Memory B cell (primary cell): ENCODE measurements around the gene RIMKLB.
"Not testable (repeated sequence)": the region's sequence is repeated elsewhere in the genome, so short reads cannot be mapped to it uniquely, and the experiment has no call there.

Experiments
- ATAC-seq: fragments of 150-1000 bp; cut with Tn5 transposase; 2 replicates; pipeline ENCODE4 v1.10.0; 2021; ENCODE audit warnings: low read depth, mild to moderate bottlenecking, moderate library complexity
- DNase-seq, 2 donors: peaks; one replicate each; pipeline ENCODE4 v3.0.0; 2022; ENCODE audit warnings: low spot score in 2 of 2
- H3K27ac Mint-ChIP-seq: one replicate; pipeline ENCODE4 v1.8.0; 2022; ENCODE audit warnings: mild to moderate bottlenecking, moderate library complexity, mixed read lengths
- H3K27me3 Mint-ChIP-seq: one replicate; pipeline ENCODE4 v1.8.0; 2022; ENCODE audit warnings: mixed read lengths
- H3K36me3 Mint-ChIP-seq: one replicate; pipeline ENCODE4 v1.8.0; 2022; ENCODE audit warnings: mild to moderate bottlenecking, mixed read lengths
- H3K4me1 Mint-ChIP-seq: one replicate; pipeline ENCODE4 v1.8.0; 2022; ENCODE audit warnings: mixed read lengths
- H3K4me3 Mint-ChIP-seq: one replicate; pipeline ENCODE4 v1.8.0; 2022; ENCODE audit warnings: mild to moderate bottlenecking, moderate library complexity, mixed read lengths
- H3K9me3 Mint-ChIP-seq: one replicate; pipeline ENCODE4 v1.8.0; 2022; ENCODE audit warnings: mixed read lengths

RIMKLB gene

DNA sequence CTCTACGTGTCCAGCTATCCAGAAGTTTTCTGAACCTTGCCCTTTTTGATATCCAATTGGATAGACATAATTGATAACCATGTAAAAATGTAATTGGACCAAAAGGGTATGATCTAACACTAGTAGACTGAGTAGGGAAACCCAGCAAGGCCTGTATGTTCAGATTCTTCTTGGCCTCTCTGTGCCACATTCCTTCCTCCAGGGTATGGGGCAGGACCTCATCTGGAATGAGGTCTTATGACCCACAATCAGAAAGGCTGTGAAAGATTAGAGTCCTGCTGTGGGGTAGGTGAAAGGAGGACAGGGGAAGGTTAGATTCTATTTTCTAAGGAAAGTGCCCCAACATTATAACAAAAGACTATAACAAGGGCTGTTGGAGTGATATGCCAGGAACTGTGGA, 73.3 kb downstream of the RIMKLB start:
- Mint-ChIP-seq H3K9me3 (no peaks in the 10 kb centered on the region), H3K4me3 (no peak overlapping the region), H3K36me3 (peaks cover 22% of the 10 kb centered on the region), H3K27ac (no peak overlapping the region), H3K4me1 (peaks cover 2% of the 10 kb centered on the region), H3K27me3 (no peaks in the 10 kb centered on the region)
- no peak for DNase-seq
- ATAC-seq: no peak

GRCh38 chr12:8773461-8773860, 75.7 kb downstream of the RIMKLB start:
- Mint-ChIP-seq H3K4me3 (no peak overlapping the region), H3K4me1 (no peaks in the 10 kb centered on the region), H3K9me3 (no peaks in the 10 kb centered on the region), H3K27me3 (no peaks in the 10 kb centered on the region), H3K27ac (no peak overlapping the region), H3K36me3 (peaks cover 18% of the 10 kb centered on the region)
- DNase-seq (no peak), ATAC-seq (no peak)

GRCh38 chr12:8779281-8779680, 81.5 kb downstream of the RIMKLB start:
- Mint-ChIP-seq H3K4me1 (no peaks in the 10 kb centered on the region), H3K27me3 (no peaks in the 10 kb centered on the region), H3K36me3 (peaks cover 17% of the 10 kb centered on the region), H3K27ac (no peak overlapping the region), H3K4me3 (no peak overlapping the region), H3K9me3 (no peaks in the 10 kb centered on the region)
- ATAC-seq: no peak
- DNase-seq: no peak

GRCh38 chr12:8779862-8780261, 82.1 kb downstream of the RIMKLB start:
- ATAC-seq (no peak), DNase-seq (no peak)
- Mint-ChIP-seq H3K36me3 (peaks cover 16% of the 10 kb centered on the region), H3K27ac (no peak overlapping the region), H3K9me3 (no peaks in the 10 kb centered on the region), H3K27me3 (no peaks in the 10 kb centered on the region), H3K4me3 (no peak overlapping the region), H3K4me1 (no peaks in the 10 kb centered on the region)

GRCh38 chr12:8780389-8780788, 82.6 kb downstream of the RIMKLB start:
- DNase-seq: no peak

GRCh38 chr12:8781381-8782127, 83.8 kb downstream of the RIMKLB start:
- no peaks in the 10 kb centered on the region for H3K9me3 Mint-ChIP-seq
- H3K4me1 Mint-ChIP-seq: no peaks in the 10 kb centered on the region
- no peak for DNase-seq
- ATAC-seq: no peak
- no peaks in the 10 kb centered on the region for H3K27me3 Mint-ChIP-seq
- peaks cover 11% of the 10 kb centered on the region for H3K36me3 Mint-ChIP-seq
- H3K27ac Mint-ChIP-seq: no peak overlapping the region
- H3K4me3 Mint-ChIP-seq: no peak overlapping the region

More at GRCh38 chr12:8780389-8780788, 82.6 kb downstream of the RIMKLB start:
- no peak overlapping the region for H3K4me3 Mint-ChIP-seq
- no peaks in the 10 kb centered on the region for H3K4me1 Mint-ChIP-seq
- H3K27ac Mint-ChIP-seq: no peak overlapping the region
- H3K36me3 Mint-ChIP-seq: peaks cover 11% of the 10 kb centered on the region
- ATAC-seq: no peak
- no peaks in the 10 kb centered on the region for H3K27me3 Mint-ChIP-seq
- H3K9me3 Mint-ChIP-seq: no peaks in the 10 kb centered on the region

- peaks cover 8% of the 10 kb centered on the region for H3K36me3 Mint-ChIP-seq
- no peak for DNase-seq
- no peak for ATAC-seq
These were observed 86.6 kb downstream of the RIMKLB start for GRCh38 chr12:8784290-8784888.

GRCh38 chr12:8785499-8785898, 87.7 kb downstream of the RIMKLB start:
- Mint-ChIP-seq H3K27ac (no peak overlapping the region), H3K4me1 (no peaks in the 10 kb centered on the region), H3K9me3 (no peaks in the 10 kb centered on the region), H3K27me3 (no peaks in the 10 kb centered on the region), H3K4me3 (no peak overlapping the region), H3K36me3 (peaks cover 8% of the 10 kb centered on the region)
- no peak for ATAC-seq
- DNase-seq: no peak

More at GRCh38 chr12:8784290-8784888, 86.6 kb downstream of the RIMKLB start:
- no peaks in the 10 kb centered on the region for H3K27me3 Mint-ChIP-seq
- no peaks in the 10 kb centered on the region for H3K4me1 Mint-ChIP-seq
- H3K27ac Mint-ChIP-seq: no peak overlapping the region
- no peak overlapping the region for H3K4me3 Mint-ChIP-seq
- no peaks in the 10 kb centered on the region for H3K9me3 Mint-ChIP-seq

- not testable (repeated sequence) for H3K27ac Mint-ChIP-seq, ATAC-seq, H3K4me1 Mint-ChIP-seq, H3K36me3 Mint-ChIP-seq, H3K4me3 Mint-ChIP-seq, H3K27me3 Mint-ChIP-seq, DNase-seq, H3K9me3 Mint-ChIP-seq
These were observed 89.4 kb downstream of the RIMKLB start for GRCh38 chr12:8787206-8787605.

DNA sequence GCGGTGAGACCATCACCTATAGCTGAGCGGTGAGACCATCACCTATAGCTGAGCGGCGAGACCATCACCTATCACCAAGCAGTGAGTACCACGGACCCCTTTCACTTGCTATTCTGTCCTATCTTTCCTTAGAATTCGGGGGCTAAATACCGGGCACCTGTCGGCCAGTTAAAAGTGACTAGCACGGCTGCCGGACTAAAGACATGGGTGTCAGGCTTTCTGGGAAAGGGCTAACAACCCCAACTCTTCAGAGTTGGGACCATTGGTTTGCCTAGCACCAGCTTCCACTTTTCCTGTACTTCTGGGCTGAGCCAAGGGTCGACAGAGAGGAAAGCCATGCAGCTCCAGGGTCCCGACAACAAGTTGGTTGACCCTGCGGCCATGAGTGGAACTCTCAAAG, 90.9 kb downstream of the RIMKLB start:
- ATAC-seq, DNase-seq, H3K27me3 Mint-ChIP-seq, H3K9me3 Mint-ChIP-seq, H3K27ac Mint-ChIP-seq, H3K4me1 Mint-ChIP-seq, H3K36me3 Mint-ChIP-seq: not testable (repeated sequence)
- H3K4me3 Mint-ChIP-seq: peak overlapping the region; percentile 67

DNA sequence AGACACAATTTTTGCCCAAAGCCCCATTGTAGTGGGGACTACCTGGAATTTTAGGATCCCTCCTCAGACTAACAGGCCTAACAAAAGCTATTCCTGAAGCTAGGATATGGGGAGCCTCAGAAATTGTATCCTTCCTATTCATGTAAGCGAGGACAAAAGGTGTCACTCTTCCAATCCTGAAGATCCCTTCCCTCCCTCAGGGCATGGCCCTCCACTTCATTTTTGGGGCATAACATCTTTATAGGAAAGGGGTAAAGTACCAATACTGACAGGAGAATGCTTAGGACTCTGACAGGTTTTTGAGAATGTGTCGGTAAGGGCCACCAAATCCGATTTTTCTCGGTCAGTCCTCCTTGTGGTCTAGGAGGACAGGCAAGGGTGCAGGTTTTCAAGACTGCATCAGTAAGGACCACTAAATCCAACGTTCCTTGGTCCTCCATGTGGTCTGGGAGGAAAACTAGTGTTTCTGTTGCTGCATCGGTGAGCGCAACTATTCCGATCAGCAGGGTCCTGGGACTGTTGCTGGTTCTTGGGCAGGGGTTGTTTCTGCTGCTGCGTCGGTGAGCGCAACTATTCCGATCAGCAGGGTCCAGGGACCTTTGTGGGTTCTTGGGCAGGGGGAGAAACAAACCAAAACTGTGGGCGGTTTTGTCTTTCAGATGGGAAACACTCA, 91.7 kb downstream of the RIMKLB start:
- not testable (repeated sequence) for ATAC-seq, H3K9me3 Mint-ChIP-seq, DNase-seq, H3K27me3 Mint-ChIP-seq, H3K4me3 Mint-ChIP-seq, H3K36me3 Mint-ChIP-seq, H3K4me1 Mint-ChIP-seq, H3K27ac Mint-ChIP-seq

DNA sequence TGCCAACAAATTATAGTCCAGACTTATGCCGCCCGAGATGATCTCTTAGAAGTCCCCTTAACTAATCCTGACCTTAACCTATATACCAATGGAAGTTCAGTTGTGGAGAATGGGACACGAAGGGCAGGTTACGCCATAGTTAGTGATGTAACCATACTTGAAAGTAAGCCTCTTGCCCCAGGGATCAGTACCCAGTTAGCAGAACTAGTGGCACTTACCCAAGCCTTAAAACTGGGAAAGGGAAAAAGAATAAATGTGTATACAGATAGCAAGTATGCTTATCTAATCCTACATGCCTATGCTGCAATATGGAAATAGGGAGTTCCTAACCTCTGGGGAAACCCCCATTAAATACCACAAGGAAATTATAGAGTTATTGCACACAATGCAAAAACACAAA, 95.4 kb downstream of the RIMKLB start:
- ATAC-seq, H3K36me3 Mint-ChIP-seq, H3K4me1 Mint-ChIP-seq, DNase-seq, H3K27me3 Mint-ChIP-seq, H3K9me3 Mint-ChIP-seq, H3K4me3 Mint-ChIP-seq, H3K27ac Mint-ChIP-seq: not testable (repeated sequence)

GRCh38 chr12:8794611-8795010, 96.8 kb downstream of the RIMKLB start:
- ATAC-seq, H3K9me3 Mint-ChIP-seq, H3K4me1 Mint-ChIP-seq, H3K36me3 Mint-ChIP-seq, H3K27me3 Mint-ChIP-seq, H3K4me3 Mint-ChIP-seq, H3K27ac Mint-ChIP-seq, DNase-seq: not testable (repeated sequence)

- H3K9me3 Mint-ChIP-seq: no peaks in the 10 kb centered on the region
- H3K27ac Mint-ChIP-seq: no peak overlapping the region
- H3K27me3 Mint-ChIP-seq: peaks cover 2% of the 10 kb centered on the region
- no peaks in the 10 kb centered on the region for H3K4me1 Mint-ChIP-seq
- DNase-seq (no peak), ATAC-seq (no peak)
- no peak overlapping the region for H3K4me3 Mint-ChIP-seq
- peaks cover 5% of the 10 kb centered on the region for H3K36me3 Mint-ChIP-seq
These were observed 99.2 kb downstream of the RIMKLB start for GRCh38 chr12:8796831-8797626.
